ENCODE results near the gene APOH.

Gene APOH

DNA sequence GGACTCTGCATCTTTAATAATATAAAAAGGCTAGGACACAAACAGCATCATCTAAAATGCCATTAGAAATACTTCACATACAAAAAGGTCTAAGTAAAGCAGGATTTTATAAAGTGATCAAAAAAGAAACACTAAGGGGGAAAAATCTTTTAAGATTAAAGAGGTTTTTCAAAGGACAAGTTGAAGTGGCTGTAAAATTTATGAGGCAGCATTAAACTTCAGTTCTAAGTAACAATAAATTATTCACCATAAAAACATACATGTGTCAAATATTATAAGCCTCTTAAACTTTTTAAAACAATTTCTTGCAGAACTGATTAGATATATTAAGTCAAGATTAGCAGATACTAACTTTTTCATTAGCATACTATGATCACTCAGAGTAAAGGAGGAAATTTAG, 58.0 kb downstream of the APOH start:
- H3K9me3 ChIP-seq, result no peaks in the 10 kb centered on the region
- peaks cover 8% of the 10 kb centered on the region for H3K27me3 ChIP-seq
- H3K27ac ChIP-seq, result no peak overlapping the region
- no peaks in the 10 kb centered on the region for H3K4me1 ChIP-seq (ENCODE audit: control insufficient read depth in 1 of 2, insufficient read depth in 1 of 2, low read depth in 1 of 2, low read length in 1 of 2)
- no peaks in the 10 kb centered on the region for H3K36me3 ChIP-seq
- TF ChIP-seq, protein P1, sequence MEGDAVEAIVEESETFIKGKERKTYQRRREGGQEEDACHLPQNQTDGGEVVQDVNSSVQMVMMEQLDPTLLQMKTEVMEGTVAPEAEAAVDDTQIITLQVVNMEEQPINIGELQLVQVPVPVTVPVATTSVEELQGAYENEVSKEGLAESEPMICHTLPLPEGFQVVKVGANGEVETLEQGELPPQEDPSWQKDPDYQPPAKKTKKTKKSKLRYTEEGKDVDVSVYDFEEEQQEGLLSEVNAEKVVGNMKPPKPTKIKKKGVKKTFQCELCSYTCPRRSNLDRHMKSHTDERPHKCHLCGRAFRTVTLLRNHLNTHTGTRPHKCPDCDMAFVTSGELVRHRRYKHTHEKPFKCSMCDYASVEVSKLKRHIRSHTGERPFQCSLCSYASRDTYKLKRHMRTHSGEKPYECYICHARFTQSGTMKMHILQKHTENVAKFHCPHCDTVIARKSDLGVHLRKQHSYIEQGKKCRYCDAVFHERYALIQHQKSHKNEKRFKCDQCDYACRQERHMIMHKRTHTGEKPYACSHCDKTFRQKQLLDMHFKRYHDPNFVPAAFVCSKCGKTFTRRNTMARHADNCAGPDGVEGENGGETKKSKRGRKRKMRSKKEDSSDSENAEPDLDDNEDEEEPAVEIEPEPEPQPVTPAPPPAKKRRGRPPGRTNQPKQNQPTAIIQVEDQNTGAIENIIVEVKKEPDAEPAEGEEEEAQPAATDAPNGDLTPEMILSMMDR (IDR thresholded peaks at IDR 0.05), result no peak
- no peak overlapping the region for H3K4me3 ChIP-seq (ENCODE audit: low read depth in 1 of 2, low read length in 1 of 2)

GRCh38 chr17:66169839-66170238, 59.4 kb downstream of the APOH start:
- TF ChIP-seq, protein P1 (IDR thresholded peaks at IDR 0.05), result no peak
- Histone ChIP-seq H3K4me3 (ENCODE audit: low read depth in 1 of 2, low read length in 1 of 2) (no peak overlapping the region), H3K9me3 (no peaks in the 10 kb centered on the region), H3K36me3 (no peaks in the 10 kb centered on the region), H3K27ac (no peak overlapping the region), H3K27me3 (peaks cover 3% of the 10 kb centered on the region), H3K4me1 (ENCODE audit: control insufficient read depth in 1 of 2, insufficient read depth in 1 of 2, low read depth in 1 of 2, low read length in 1 of 2) (no peaks in the 10 kb centered on the region)

DNA sequence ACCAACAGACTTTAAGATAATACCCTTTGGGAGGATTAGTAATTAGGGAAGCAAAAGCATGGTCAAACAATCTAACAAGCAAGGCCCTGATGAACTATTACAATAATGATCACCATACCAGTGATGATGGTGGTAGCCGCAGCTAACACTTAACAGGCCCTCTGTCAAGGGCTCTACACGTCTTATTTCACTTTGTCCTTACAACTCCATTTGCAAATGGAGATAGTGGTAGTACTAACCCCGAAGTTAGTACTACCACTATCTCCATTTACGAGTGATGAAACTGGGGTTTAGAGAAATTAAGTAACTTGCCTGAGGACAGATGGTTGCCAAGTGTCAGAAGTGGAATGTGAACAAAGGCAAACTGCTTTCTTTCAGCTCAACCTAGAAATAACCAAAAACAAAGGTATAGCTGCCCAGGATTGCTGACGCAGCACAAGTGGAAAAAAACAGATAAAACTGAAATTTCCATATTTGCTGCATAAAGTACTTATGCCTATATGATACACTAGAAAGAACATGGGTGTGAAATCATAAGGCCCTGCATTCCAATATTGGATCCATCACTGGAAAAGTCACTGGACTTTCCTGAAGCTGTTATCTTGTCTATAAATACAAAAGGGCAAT, 61.9 kb downstream of the APOH start:
- TF ChIP-seq, protein P1 (IDR thresholded peaks at IDR 0.05), result no peak
- no peak overlapping the region for H3K4me3 ChIP-seq (ENCODE audit: low read depth in 1 of 2, low read length in 1 of 2)
- H3K27me3 ChIP-seq, result peaks cover 3% of the 10 kb centered on the region
- H3K9me3 ChIP-seq, result no peaks in the 10 kb centered on the region
- H3K27ac ChIP-seq, result no peak overlapping the region
- H3K4me1 ChIP-seq (ENCODE audit: control insufficient read depth in 1 of 2, insufficient read depth in 1 of 2, low read depth in 1 of 2, low read length in 1 of 2), result no peaks in the 10 kb centered on the region
- H3K36me3 ChIP-seq, result no peaks in the 10 kb centered on the region

GRCh38 chr17:66165537-66166123, 63.6 kb downstream of the APOH start:
- TF ChIP-seq, protein P1 (IDR thresholded peaks at IDR 0.05), result no peak
- Histone ChIP-seq H3K36me3 (no peaks in the 10 kb centered on the region), H3K27ac (no peak overlapping the region), H3K27me3 (no peaks in the 10 kb centered on the region), H3K9me3 (no peaks in the 10 kb centered on the region), H3K4me1 (ENCODE audit: control insufficient read depth in 1 of 2, insufficient read depth in 1 of 2, low read depth in 1 of 2, low read length in 1 of 2) (no peaks in the 10 kb centered on the region), H3K4me3 (ENCODE audit: low read depth in 1 of 2, low read length in 1 of 2) (no peak overlapping the region)
